Measurements from ENCODE around the gene NDUFS6. TPM values are rescaled to one million over a fixed set of nuclear protein-coding genes. Genes with fewer than 3 reads are reported as not detected.

NDUFS6 gene
- polyA plus RNA-seq, 2 of the 4 experiments (the other 2 are of a cell fraction) = 76.0 to 192 TPM

- ChIA-PET POLR2A (no interaction called here), CTCF (no interaction called here)
- 88% methylated on average over 1 of the region's 1 CpG for WGBS (ENCODE audit: missing lambda C conversion rate)
- H3K27ac ChIP-seq = no peak overlapping the region
- DNase-seq (ENCODE audit: low read depth in 1 of 2, low spot score in 1 of 2) (no peak), ATAC-seq (no peak), FAIRE-seq (no peak)
- H3K4me2 ChIP-seq = no peak overlapping the region
- H3K9me3 ChIP-seq = no peaks in the 10 kb centered on the region
- H3K4me1 ChIP-seq = peaks cover 10% of the 10 kb centered on the region; the same call in 2 of the 3 replicates
- no peak overlapping the region for H3K4me3 ChIP-seq
- TF ChIP-seq SMC3 (IDR thresholded peaks at IDR 0.05) = no peak
- no peak for TF ChIP-seq REST (IDR thresholded peaks at IDR 0.05)
These were observed 2.0 kb downstream of the NDUFS6 start for GRCh38 chr5:1803192-1803591.

GRCh38 chr5:1804001-1804690 is 2.9 kb downstream of the NDUFS6 start:
- ATAC-seq (no peak), FAIRE-seq (no peak), DNase-seq (ENCODE audit: low read depth in 1 of 2, low spot score in 1 of 2) (no peak)
- no peak overlapping the region for H3K4me2 ChIP-seq
- ChIA-PET CTCF (interaction anchor here (0.7 kb wide), 1 partner anchor 11 kb away, joined by 3 read pairs; no protein-coding TSS in a partner anchor), POLR2A (no interaction called here)
- no peak overlapping the region for H3K4me3 ChIP-seq
- WGBS (ENCODE audit: missing lambda C conversion rate) = 93% methylated on average over 15 of the region's 15 CpGs
- peaks cover 7% of the 10 kb centered on the region; the same call in 1 of the 3 replicates for H3K4me1 ChIP-seq
- no peak for TF ChIP-seq BCL3 (IDR thresholded peaks at IDR 0.05)
- TF ChIP-seq ZC3H11A (IDR thresholded peaks at IDR 0.05) = no peak
- no peak for TF ChIP-seq MAZ (IDR thresholded peaks at IDR 0.05; ENCODE audit: borderline replicate concordance, low read depth, low read length)
- TF ChIP-seq CBX2 (IDR thresholded peaks at IDR 0.05; ENCODE audit: borderline replicate concordance, low read depth) = no peak
- no peak for TF ChIP-seq MAFK (IDR thresholded peaks at IDR 0.05; ENCODE audit: partially characterized antibody)
- TF ChIP-seq HEYL (CRISPR knock-in tag; IDR thresholded peaks at IDR 0.05) = no peak
- H3K9me3 ChIP-seq = no peaks in the 10 kb centered on the region
- no peak overlapping the region for H3K27ac ChIP-seq

- TF ChIP-seq ATOH8 (CRISPR knock-in tag; IDR thresholded peaks at IDR 0.05; ENCODE audit: low read depth) (no peak), RARB (CRISPR knock-in tag; IDR thresholded peaks at IDR 0.05) (no peak), FOXS1 (CRISPR knock-in tag; IDR thresholded peaks at IDR 0.05) (no peak), RFX5 (IDR thresholded peaks at IDR 0.05) (no peak), JUN (IDR thresholded peaks at IDR 0.05) (no peak), CHD4 (IDR thresholded peaks at IDR 0.05; ENCODE audit: borderline replicate concordance) (no peak), REST (IDR thresholded peaks at IDR 0.05) (no peak), FOSB (CRISPR knock-in tag; IDR thresholded peaks at IDR 0.05) (no peak), SREBF2 (IDR thresholded peaks at IDR 0.05) (no peak), MAFK (IDR thresholded peaks at IDR 0.05; ENCODE audit: partially characterized antibody) (no peak), HOXA7 (CRISPR knock-in tag; IDR thresholded peaks at IDR 0.05) (no peak), JUNB (IDR thresholded peaks at IDR 0.05) (no peak)
- H3K4me2 ChIP-seq = no peak overlapping the region
- no peak for ATAC-seq
- no peak overlapping the region for H3K27ac ChIP-seq
- no peaks in the 10 kb centered on the region for H3K9me3 ChIP-seq
- no peak overlapping the region for H3K4me3 ChIP-seq
- ChIA-PET CTCF (no interaction called here), POLR2A (no interaction called here)
- no peak for DNase-seq (ENCODE audit: low read depth in 1 of 2, low spot score in 1 of 2)
- 90% methylated on average over 4 of the region's 4 CpGs for WGBS (ENCODE audit: missing lambda C conversion rate)
- no peak for FAIRE-seq
- peaks cover 7% of the 10 kb centered on the region; the same call in 1 of the 3 replicates for H3K4me1 ChIP-seq
These were observed 4.1 kb downstream of the NDUFS6 start for GRCh38 chr5:1805326-1805725.

Data from A549 (cell line).